GM18858 (cell line): ENCODE results near the gene IL15RA.
"Not testable (repeated sequence)": the region's sequence is repeated elsewhere in the genome, so short reads cannot be mapped to it uniquely, and the experiment has no call there.

Experiments
- ATAC-seq: cut with Tn5 transposase; IDR thresholded peaks from one replicate; pipeline ENCODE4 v1.9.1; 2021; ENCODE audit not compliant: unreplicated experiment

IL15RA gene

DNA sequence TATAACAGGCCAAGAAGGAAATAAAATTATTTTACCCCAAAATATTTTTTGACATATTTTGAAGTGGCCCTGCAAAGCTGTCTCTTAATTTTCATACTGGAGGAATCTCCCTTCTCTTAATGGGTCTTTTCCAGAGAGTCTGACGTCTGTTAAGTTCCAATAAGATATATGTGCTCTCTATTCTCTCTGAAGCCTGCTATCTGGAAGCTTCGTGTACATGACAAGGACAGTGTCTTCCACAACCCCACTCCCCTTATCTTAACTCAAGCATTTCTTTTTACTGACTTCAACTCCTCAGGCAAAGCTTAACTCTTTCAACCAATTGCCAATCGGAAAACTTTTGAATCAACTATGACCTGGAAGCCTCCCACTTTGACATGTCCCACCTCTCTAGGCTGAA lies 29.2 kb upstream of the IL15RA start:
- ATAC-seq, result no peak

DNA sequence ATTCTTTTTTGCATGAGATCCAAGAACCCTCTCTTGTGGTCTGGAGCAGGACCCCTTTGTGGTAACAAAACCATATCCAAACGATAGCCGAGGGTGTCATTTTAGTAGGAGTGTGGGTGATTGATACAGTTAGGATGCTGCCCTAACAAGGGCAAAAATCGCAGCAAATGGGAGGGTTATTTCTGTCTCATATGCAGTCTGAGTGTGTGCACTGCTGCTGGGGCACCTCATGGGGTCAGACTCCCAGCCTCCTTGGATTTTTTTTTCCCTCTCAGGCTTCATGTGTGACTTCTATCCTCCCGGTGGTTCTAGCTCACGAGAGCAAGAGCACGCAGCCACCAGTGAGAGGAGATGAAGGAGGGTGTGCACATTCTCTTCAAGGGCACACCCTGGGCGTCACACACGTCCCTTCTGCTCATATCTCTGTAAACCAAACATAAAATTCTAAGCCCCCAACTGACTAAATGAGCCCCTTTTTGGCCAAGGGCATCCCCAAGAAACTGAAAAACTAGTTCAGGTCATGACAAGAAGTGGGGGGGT lies 28.6 kb upstream of the IL15RA start:
- no peak for ATAC-seq

- ATAC-seq, result not testable (repeated sequence)
Measured at GRCh38 chr10:6005161-6005804, 27.9 kb upstream of the IL15RA start.

DNA sequence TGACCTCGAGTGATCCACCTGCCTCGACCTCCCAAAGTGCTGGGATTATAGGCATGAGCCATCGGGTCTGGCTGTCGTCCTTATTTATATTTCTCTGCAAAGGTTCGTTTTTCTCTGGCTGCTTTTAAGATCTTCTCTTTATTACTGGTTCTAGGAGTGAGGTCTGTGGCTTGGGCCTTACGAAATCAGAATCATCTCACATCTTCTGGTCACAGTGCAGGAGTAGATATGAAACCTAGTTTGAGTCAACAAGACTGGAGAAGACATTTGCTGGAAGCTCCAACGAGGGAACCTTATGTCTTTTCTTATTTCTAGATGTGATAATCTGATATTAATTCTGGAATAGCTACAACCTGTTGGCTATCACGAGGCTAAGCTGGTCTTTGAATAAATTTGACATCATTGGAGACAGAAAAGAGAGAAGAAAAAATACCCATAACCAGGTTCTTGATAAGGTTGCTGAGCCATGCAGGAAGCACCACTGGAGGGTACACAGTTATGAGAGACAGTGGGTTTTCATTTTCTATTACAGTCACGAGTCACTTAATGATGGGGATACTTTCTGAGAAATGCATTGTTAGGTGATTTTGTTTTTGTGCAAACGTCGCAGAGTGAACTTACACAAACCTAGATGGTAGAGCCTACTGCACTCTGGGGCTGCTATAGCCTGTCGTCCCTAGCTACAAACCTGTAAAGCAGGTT lies 25.6 kb upstream of the IL15RA start:
- peak; percentile 63 for ATAC-seq

GRCh38 chr10:5999440-6000165 lies 22.3 kb upstream of the IL15RA start:
- no peak for ATAC-seq

GRCh38 chr10:5996696-5997095 lies 19.4 kb upstream of the IL15RA start:
- ATAC-seq, result no peak

DNA sequence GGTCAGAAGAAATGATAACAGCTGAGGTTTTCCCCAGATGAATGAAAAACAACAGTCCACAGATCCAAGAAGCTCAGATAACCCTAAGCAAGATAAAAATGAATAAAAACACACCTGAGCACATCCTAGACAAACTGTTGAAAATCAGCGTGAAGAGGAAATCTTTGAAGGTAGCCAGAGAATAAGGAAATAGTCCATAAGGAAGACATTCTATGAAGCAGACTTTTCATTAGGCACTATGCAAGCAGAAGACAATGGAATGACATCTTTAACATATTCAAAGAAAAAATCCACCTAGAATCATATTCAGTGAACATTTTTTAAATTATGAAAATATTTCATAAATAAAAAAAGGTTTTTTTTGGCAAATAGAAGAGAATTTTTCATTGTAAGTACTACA lies 15.1 kb upstream of the IL15RA start:
- no peak for ATAC-seq

DNA sequence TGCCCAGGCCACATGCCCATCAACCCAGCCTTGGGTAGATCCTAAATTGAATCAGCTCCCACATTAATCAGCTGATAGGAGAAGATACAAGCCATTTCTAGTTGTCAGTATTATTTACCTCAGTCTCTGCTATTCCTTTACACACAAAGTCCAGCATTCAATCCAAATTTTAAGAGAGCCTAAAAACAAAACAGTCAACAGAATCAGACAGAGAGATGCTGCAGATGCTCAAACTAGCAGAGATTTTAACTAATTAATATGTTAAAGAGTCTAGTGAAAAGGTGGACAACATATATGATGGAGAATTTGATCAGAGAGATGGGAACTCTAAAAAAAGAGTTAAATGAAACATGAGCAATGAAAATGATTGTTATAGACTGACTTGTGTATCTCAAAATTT lies 14.4 kb upstream of the IL15RA start:
- no peak for ATAC-seq

DNA sequence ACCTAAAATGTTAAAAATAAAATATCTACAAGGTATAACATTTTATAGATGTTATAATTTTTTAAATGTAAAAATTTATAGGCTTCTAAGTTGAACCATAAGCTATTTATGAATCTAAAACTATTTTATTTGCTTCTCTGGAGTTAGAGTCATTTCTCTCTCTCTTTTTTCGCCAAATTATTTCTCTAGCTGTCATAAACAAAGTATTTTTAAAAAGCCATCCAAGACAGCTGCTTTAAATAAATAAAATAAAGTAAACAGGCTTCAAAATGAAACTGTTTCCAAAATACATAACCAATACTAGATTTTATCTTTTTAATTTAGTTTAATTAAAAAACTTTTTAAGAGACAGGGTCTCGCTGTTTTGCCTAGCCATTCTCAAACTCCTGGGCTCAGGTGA lies 12.4 kb upstream of the IL15RA start:
- ATAC-seq, result no peak

DNA sequence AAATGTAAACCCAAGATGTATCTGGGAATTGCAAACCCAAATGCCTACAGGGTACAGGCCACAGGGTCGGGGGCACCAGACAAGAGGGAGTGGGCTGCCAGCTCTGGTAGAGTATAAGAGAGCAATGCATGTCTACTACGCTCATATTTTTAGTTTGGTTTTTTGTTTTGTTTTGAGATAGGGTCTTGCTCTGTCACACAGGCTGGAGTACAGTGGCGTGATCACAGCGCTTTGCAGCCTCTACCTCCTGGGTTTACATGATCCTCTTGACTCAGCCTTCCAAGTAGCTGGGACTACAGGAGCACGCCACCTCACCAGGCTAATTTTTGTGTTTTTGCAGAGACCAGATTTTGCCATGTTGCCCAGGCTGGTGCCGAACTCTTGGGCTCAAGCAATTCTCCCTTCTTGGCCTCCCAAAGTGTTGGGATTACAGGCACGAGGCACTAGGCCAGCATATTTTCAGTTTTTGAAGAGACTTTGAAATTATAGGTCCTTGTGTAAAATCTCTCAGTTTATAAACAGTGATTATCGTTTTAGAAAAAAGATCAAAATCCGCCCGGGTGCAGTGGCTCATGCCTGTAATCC lies 11.1 kb upstream of the IL15RA start:
- no peak for ATAC-seq

GRCh38 chr10:5987747-5988146 lies 10.4 kb upstream of the IL15RA start:
- ATAC-seq, result no peak

- no peak for ATAC-seq
Measured at GRCh38 chr10:5985029-5985428, 7.7 kb upstream of the IL15RA start.

DNA sequence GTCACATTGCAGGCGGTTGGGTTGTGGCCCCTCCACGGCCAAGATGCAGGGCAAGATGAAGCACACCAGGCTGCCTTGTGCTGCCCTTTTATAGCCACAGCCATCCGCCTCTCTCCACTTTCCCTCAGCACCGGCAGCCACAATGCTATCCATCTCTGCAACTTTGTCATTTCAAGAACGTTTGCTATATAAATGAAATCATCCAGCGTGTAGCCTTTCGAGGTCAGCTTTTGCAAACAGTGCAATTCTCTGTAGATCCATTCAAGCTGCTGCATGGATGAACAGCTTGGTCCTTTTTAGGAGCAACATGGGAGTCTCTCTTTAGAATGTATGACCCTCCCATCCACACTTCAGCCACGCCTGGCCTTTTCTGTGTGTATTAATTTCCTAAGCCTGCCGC lies 6.4 kb upstream of the IL15RA start:
- no peak for ATAC-seq

GRCh38 chr10:5981529-5981928 lies 4.2 kb upstream of the IL15RA start:
- no peak for ATAC-seq

DNA sequence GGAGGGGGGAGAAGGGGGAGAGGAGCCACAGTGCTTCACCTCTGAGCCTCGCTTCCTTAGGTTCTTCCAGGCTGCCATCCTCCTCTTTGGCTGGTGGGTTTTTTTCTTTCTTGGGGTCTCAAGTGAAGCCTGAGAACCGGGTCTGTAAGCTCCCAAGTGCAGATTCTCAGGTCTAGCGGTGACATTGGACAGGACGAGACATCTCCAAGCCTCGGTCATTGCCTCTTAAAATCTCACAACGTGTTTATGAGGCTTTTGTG lies 817 bp upstream of the IL15RA start:
- no peak for ATAC-seq

- ATAC-seq, result no peak
Measured at GRCh38 chr10:5976512-5977470, 552 bp downstream of the IL15RA start.

GRCh38 chr10:5975641-5976473 lies 1.5 kb downstream of the IL15RA start:
- peak; percentile 73 for ATAC-seq

DNA sequence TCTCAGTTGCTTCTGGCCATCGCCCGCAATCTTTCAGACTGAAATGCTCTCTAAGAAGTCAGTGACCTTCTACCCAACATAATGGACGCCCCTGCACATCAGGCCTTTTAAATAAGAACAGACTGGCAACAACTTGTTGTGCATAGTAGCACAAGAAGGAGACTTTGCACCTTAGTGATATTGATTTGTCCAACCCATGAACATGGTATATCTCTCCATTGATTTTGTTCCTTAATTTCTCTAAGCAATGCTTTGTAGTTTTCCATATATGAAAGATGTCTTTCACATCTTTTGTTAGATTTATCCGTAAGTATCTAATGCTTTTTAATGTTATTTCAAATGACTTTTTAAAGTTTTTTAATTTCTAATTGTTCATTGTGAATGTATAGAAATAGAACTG lies 4.3 kb downstream of the IL15RA start:
- ATAC-seq, result no peak

DNA sequence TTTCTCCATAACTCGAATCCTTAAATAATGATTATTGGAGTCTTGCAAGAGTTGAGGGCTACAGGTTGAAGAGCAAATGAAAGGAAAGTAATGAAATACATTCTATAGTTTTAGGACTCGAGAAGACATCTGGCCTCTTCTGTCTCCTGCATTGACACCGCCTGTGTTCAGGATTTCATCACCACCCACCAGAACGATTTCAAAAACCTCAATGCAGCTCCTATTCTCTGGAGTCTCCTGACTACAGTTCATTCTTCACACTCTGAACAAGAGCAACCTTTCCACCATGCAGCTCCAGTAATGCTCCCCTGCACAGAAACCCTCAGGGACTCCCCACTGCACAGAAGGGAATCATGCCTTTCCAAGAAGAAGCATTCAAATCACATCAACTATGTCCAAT lies 5.5 kb downstream of the IL15RA start:
- no peak for ATAC-seq

GRCh38 chr10:5971315-5971832 lies 6.0 kb downstream of the IL15RA start:
- no peak for ATAC-seq
